H1 (cell line): ENCODE results near the gene ZNF747.

Experiments used
- ATF2 ChIP-seq: IDR thresholded peaks from 2 replicates; pipeline ENCODE4 v1.6.1; 2012; ENCODE audit warnings: low read length, inconsistent platforms
- BRCA1 ChIP-seq: IDR thresholded peaks from 2 replicates; pipeline ENCODE4 v1.6.1; 2012; ENCODE audit warnings: low read depth, low read length, improper control_type of control experiment
- CTCF ChIP-seq, 3 experiments: IDR thresholded peaks; 1 replicate in 2 of 3; 2 replicates in 1 of 3; pipeline versions ENCODE4 v1.5.1 to v1.6.1; 2011; ENCODE audit warnings: low read length in 3 of 3, mild to moderate bottlenecking in 3 of 3, inconsistent platforms in 2 of 3, low read depth in 1 of 3, moderate library complexity in 1 of 3; ENCODE audit not compliant: insufficient read depth in 1 of 3; ENCODE audit errors: control extremely low read depth in 1 of 3
- EZH2 ChIP-seq: fragments of 200-600 bp; sonication (generic); IDR thresholded peaks from 2 replicates; pipeline ENCODE4 v1.7.1; 2012; ENCODE audit warnings: low read depth, mild to moderate bottlenecking, moderate library complexity, low read length, inconsistent platforms; ENCODE audit not compliant: severe bottlenecking
- JUND ChIP-seq: IDR thresholded peaks from 2 replicates; pipeline ENCODE4 v1.6.1; 2011; ENCODE audit warnings: mild to moderate bottlenecking, improper control_type of control experiment, low read length
- KDM5A ChIP-seq: fragments of 200-600 bp; IDR thresholded peaks from 2 replicates; pipeline ENCODE4 v1.7.1; 2012; ENCODE audit warnings: mild to moderate bottlenecking, low read length, inconsistent platforms, mixed read lengths
- MAX ChIP-seq: IDR thresholded peaks from 2 replicates; pipeline ENCODE4 v1.6.1; 2012; ENCODE audit warnings: inconsistent platforms
- NRF1 ChIP-seq: IDR thresholded peaks from 2 replicates; pipeline ENCODE4 v1.6.1; 2011; ENCODE audit warnings: mild to moderate bottlenecking, low read depth, low read length, improper control_type of control experiment
- SP1 ChIP-seq: IDR thresholded peaks from 2 replicates; pipeline ENCODE4 v1.6.1; 2011; ENCODE audit warnings: low read depth, low read length
- SP2 ChIP-seq: IDR thresholded peaks from 2 replicates; pipeline ENCODE4 v1.6.1; 2012; ENCODE audit warnings: mild to moderate bottlenecking, low read length, inconsistent platforms
- TAF1 ChIP-seq: IDR thresholded peaks from 2 replicates; pipeline ENCODE4 v1.6.1; 2011; ENCODE audit warnings: mild to moderate bottlenecking, low read depth, low read length
- TCF12 ChIP-seq: IDR thresholded peaks from 2 replicates; pipeline ENCODE4 v1.6.1; 2011; ENCODE audit warnings: low read depth, mild to moderate bottlenecking, low read length
- USF2 ChIP-seq: IDR thresholded peaks from 2 replicates; pipeline ENCODE4 v1.6.1; 2011; ENCODE audit warnings: low read length, improper control_type of control experiment
- ZNF274 ChIP-seq: IDR thresholded peaks from 2 replicates; pipeline ENCODE4 v1.7.0; 2012; ENCODE audit warnings: low read length, borderline replicate concordance; ENCODE audit errors: extremely low read depth

DNA sequence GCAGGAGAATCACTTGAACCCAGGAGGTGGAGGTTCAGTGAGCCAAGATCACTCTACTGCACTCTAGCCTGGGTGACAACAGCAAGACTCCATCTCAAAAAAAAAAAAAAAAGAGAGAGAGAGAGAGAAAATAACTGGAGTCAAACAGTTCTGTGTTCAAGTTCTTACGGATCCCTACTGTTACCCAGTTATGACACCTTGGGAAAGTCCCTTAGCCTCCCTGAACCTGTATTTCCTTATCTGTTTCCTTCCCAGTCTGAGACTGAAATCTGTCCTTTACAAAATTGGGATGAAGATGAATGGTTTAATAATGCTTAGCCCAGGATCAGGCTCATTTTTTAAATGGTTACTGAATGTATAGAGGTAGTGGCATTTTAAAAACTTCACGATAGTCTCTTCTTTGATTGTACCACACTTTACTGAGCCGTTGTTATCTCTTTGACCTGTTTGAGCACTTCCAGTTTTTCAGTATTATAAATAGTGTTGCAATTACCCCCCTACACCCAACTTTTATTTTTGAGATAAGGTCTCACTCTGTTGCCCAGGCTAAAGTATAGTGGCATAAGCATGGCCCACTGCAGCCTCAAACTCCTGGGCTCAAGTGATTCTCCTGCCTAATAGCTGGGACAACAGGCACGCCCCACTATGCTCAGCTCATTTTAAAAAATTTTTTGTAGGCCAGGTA lies 25.4 kb downstream of the ZNF747 start:
- TF ChIP-seq EZH2 (no peak), ZNF274 (no peak), KDM5A (no peak), CTCF (IDR thresholded peaks at IDR 0.05; ENCODE audit: control extremely low read depth in 1 of 3, insufficient read depth in 1 of 3, low read depth in 1 of 3, low read length in 3 of 3) (no peak), MAX (no peak), TAF1 (no peak), BRCA1 (no peak), JUND (no peak), NRF1 (no peak), ATF2 (no peak), SP1 (no peak), USF2 (no peak), SP2 (no peak), TCF12 (no peak)
